BLaER1 (cell line): ENCODE measurements around the gene DAPK2.

Experiments
- H3K27ac ChIP-seq: shearing (Covaris generic); formaldehyde crosslinking; 2 replicates; pipeline ENCODE4 v1.8.1; 2022
- H3K27me3 ChIP-seq: shearing (Covaris generic); formaldehyde crosslinking; 2 replicates; pipeline ENCODE4 v1.8.1; 2022
- H3K36me3 ChIP-seq: shearing (Covaris generic); formaldehyde crosslinking; 2 replicates; pipeline ENCODE4 v1.8.1; 2022
- H3K4me1 ChIP-seq: shearing (Covaris generic); formaldehyde crosslinking; 2 replicates; pipeline ENCODE4 v1.8.1; 2022
- H3K4me2 ChIP-seq: shearing (Covaris generic); formaldehyde crosslinking; 2 replicates; pipeline ENCODE4 v1.8.1; 2022
- H3K4me3 ChIP-seq: shearing (Covaris generic); formaldehyde crosslinking; 2 replicates; pipeline ENCODE4 v1.8.1; 2022
- H3K9ac ChIP-seq: shearing (Covaris generic); formaldehyde crosslinking; 2 replicates; pipeline ENCODE4 v1.8.1; 2022
- H3K9me3 ChIP-seq: shearing (Covaris generic); formaldehyde crosslinking; 2 replicates; pipeline ENCODE4 v1.8.1; 2022
- H4K20me1 ChIP-seq: shearing (Covaris generic); formaldehyde crosslinking; 2 replicates; pipeline ENCODE4 v1.8.1; 2022
- Cebpa-rat ChIP-seq: shearing (Covaris generic); IDR thresholded peaks from 2 replicates; pipeline ENCODE4 v1.8.1; 2022

The DAPK2 gene

DNA sequence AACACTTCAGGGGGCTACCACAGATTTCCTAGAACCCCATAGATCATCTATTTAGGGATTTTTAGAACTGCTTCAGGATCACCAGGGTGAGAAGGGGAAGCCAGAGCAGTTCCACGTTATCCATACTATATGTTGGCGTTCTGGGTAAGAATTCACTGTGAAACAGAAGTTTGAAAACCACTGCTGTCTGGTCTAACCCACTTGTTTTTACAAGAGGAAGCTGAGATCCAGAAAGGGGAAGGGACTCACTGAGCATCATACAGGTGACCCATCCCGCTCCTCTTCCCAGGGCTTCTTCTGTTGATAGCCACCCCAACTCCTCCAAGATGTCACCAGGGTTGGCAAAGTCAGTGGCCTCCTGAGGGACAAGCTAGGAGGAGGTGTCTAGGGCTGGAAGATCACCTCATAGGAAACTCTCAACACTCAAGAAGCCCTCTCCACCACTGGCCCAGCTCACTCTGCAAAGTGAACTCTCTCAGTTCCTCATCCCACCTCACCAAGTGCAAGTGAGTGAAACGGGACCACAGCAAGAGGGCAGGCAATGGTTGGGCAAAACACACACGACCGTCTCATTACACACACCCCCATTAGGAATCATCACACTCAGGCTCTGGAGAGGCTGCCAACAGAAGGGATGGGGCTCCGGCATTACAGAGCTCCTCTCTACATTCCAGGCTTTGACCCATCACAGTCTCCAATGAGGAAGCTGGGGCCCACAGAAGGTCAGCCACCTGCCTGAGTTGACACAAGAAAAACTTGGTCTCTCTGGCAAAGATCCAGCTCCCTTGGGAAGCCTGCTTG lies 1.8 kb downstream of the DAPK2 start:
- no peak overlapping the region for H3K9ac ChIP-seq
- peak overlapping the region; percentile 12; the same call in 1 of the 2 replicates for H3K4me2 ChIP-seq
- no peak overlapping the region for H3K27ac ChIP-seq
- no peak for TF ChIP-seq Cebpa-rat
- no peaks in the 10 kb centered on the region for H3K9me3 ChIP-seq
- H3K36me3 ChIP-seq, result no peaks in the 10 kb centered on the region
- no peak overlapping the region for H3K4me3 ChIP-seq
- peaks cover 31% of the 10 kb centered on the region for H3K27me3 ChIP-seq
- peaks cover 13% of the 10 kb centered on the region for H3K4me1 ChIP-seq
- H4K20me1 ChIP-seq, result no peaks in the 10 kb centered on the region

DNA sequence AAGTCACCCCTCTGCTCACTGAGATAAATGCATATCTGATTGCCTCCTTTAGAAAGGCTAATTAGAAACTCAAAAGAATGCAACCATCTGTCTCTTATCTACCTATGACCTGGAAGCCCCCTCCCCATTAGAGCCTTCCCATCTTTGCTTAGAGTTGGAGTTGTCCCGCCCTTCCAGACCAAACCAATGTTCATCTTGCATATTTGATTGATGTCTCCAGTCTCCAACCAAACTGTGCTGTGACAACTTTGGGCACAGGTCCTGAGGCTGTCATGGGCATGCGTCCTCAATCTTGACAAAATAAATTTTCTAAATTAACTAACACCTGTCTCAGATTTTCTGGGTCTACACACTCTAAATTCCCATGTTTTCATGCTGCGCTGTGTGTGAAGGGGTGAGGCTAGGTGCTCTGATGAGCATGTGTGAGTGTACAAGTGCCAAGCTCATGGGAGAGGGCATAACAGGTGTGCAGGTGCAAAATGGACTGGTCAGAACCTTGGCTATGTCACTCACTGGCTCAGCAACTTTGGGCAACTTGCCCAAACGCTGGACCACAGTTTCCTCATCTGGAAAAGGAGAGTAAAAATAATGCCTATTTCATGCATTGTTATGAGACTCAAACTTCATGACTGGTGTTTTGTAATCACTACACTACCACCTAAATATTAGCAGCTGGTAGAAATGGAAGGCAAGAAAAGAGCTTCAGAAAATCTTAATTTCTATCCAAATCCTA lies 7.2 kb downstream of the DAPK2 start:
- Histone ChIP-seq H3K4me2 (no peak overlapping the region), H3K36me3 (no peaks in the 10 kb centered on the region), H3K4me3 (no peak overlapping the region), H3K27ac (no peak overlapping the region), H3K27me3 (no peaks in the 10 kb centered on the region), H4K20me1 (no peaks in the 10 kb centered on the region), H3K4me1 (no peaks in the 10 kb centered on the region; the same call in 1 of the 2 replicates), H3K9ac (no peak overlapping the region), H3K9me3 (no peaks in the 10 kb centered on the region)
- TF ChIP-seq Cebpa-rat, result no peak

DNA sequence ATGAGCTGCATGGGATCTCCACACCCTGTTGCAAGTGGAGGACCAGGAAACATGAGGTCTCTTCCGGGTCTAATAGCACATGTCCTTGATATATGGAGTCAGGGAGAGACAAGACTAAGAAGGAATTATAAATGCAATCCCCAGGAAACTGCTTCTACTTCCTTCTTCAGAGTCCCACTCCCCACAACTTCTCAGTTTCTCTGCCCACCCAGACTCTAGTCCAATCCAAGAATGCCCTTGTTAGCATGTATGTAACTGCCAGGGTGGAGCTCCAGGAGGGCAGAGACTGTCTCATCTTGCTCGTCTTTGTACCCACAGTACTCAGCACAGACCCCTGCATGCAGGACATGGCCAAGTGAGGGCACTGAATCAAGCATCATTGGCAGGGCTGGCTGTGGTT lies 8.3 kb downstream of the DAPK2 start:
- Histone ChIP-seq H3K27me3 (no peaks in the 10 kb centered on the region), H3K4me2 (no peak overlapping the region), H3K4me1 (peaks cover under 1% of the 10 kb centered on the region), H3K4me3 (no peak overlapping the region), H3K36me3 (no peaks in the 10 kb centered on the region), H3K9me3 (no peaks in the 10 kb centered on the region), H4K20me1 (no peaks in the 10 kb centered on the region), H3K9ac (no peak overlapping the region), H3K27ac (no peak overlapping the region)
- TF ChIP-seq Cebpa-rat, result no peak

DNA sequence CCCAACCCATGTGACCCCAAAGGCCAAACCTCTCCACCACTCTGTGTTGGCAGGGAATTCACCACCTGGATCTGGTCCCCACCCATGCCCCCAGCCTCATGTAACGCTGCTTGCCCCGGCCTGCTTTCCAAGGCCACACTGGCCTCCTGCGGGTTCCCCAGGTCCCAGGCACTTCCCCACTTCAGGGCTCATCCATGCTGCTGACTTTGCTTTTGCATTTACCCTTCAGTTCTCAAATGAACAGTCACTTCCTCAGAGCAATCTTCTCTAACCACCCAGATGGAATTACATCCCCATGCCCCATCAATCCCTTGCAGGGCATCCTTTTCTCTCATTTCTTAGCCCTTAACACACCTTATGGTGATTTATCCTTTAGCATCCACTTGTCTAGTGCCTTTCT lies 9.2 kb downstream of the DAPK2 start:
- Histone ChIP-seq H3K36me3 (no peaks in the 10 kb centered on the region), H4K20me1 (no peaks in the 10 kb centered on the region), H3K27ac (no peak overlapping the region), H3K9ac (no peak overlapping the region), H3K4me2 (no peak overlapping the region), H3K9me3 (no peaks in the 10 kb centered on the region), H3K27me3 (no peaks in the 10 kb centered on the region), H3K4me3 (no peak overlapping the region), H3K4me1 (peaks cover 9% of the 10 kb centered on the region)
- no peak for TF ChIP-seq Cebpa-rat

DNA sequence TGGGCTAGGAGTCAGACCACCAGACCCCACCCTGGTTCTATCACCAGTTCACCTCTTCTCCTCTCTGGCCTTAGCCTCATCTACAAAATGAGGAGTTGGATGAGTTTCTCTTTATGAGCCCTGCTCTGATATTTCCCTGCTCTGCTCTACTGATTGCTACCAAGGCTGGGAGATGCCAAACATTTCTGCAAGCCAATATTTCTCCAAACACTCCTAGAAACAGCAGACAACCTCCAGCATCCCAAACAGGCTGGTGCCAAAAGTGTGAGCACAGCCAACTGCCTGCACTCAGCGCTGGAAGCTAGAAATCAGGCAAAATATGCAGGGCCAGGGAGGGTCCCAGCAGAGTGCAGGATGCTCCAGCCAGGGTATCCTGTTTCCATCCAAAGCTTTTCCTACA lies 10.8 kb downstream of the DAPK2 start:
- H3K27ac ChIP-seq, result no peak overlapping the region
- no peak overlapping the region for H3K9ac ChIP-seq
- TF ChIP-seq Cebpa-rat, result no peak
- H3K27me3 ChIP-seq, result no peaks in the 10 kb centered on the region
- no peaks in the 10 kb centered on the region for H3K36me3 ChIP-seq
- no peak overlapping the region for H3K4me3 ChIP-seq
- peaks cover 10% of the 10 kb centered on the region for H3K4me1 ChIP-seq
- H4K20me1 ChIP-seq, result no peaks in the 10 kb centered on the region
- no peak overlapping the region for H3K4me2 ChIP-seq
- no peaks in the 10 kb centered on the region for H3K9me3 ChIP-seq

GRCh38 chr15:64034519-64034918 lies 11.8 kb downstream of the DAPK2 start:
- TF ChIP-seq Cebpa-rat, result no peak
- no peak overlapping the region for H3K4me3 ChIP-seq

GRCh38 chr15:64032329-64032728 lies 14.0 kb downstream of the DAPK2 start:
- TF ChIP-seq Cebpa-rat, result no peak
- no peak overlapping the region for H3K9ac ChIP-seq
- H4K20me1 ChIP-seq, result no peaks in the 10 kb centered on the region
- H3K27ac ChIP-seq, result no peak overlapping the region
- H3K27me3 ChIP-seq, result no peaks in the 10 kb centered on the region
- peaks cover 10% of the 10 kb centered on the region for H3K4me1 ChIP-seq
- no peak overlapping the region for H3K4me3 ChIP-seq
- peak overlapping the region; percentile 22; the same call in 1 of the 2 replicates for H3K4me2 ChIP-seq
- H3K36me3 ChIP-seq, result no peaks in the 10 kb centered on the region
- H3K9me3 ChIP-seq, result no peaks in the 10 kb centered on the region

More at GRCh38 chr15:64034519-64034918, 11.8 kb downstream of the DAPK2 start:
- Histone ChIP-seq H3K9me3 (no peaks in the 10 kb centered on the region), H3K36me3 (no peaks in the 10 kb centered on the region), H3K27ac (no peak overlapping the region), H4K20me1 (no peaks in the 10 kb centered on the region), H3K4me2 (no peak overlapping the region), H3K27me3 (no peaks in the 10 kb centered on the region), H3K9ac (no peak overlapping the region), H3K4me1 (peaks cover 10% of the 10 kb centered on the region)

- Histone ChIP-seq H4K20me1 (no peaks in the 10 kb centered on the region), H3K4me2 (no peak overlapping the region), H3K4me1 (peaks cover 10% of the 10 kb centered on the region), H3K4me3 (no peak overlapping the region), H3K27me3 (no peaks in the 10 kb centered on the region), H3K36me3 (no peaks in the 10 kb centered on the region), H3K9me3 (no peaks in the 10 kb centered on the region), H3K9ac (no peak overlapping the region), H3K27ac (no peak overlapping the region)
- TF ChIP-seq Cebpa-rat, result no peak
Measured at GRCh38 chr15:64030123-64030522, 16.2 kb downstream of the DAPK2 start.

- H3K4me3 ChIP-seq, result no peak overlapping the region
- TF ChIP-seq Cebpa-rat, result no peak
- no peaks in the 10 kb centered on the region for H3K9me3 ChIP-seq
- no peaks in the 10 kb centered on the region for H4K20me1 ChIP-seq
- H3K27ac ChIP-seq, result no peak overlapping the region; the same call in 1 of the 2 replicates
- no peak overlapping the region for H3K4me2 ChIP-seq
- H3K27me3 ChIP-seq, result no peaks in the 10 kb centered on the region
- peaks cover 12% of the 10 kb centered on the region for H3K4me1 ChIP-seq
- H3K9ac ChIP-seq, result no peak overlapping the region
- no peaks in the 10 kb centered on the region for H3K36me3 ChIP-seq
Measured at GRCh38 chr15:64029633-64030032, 16.7 kb downstream of the DAPK2 start.

DNA sequence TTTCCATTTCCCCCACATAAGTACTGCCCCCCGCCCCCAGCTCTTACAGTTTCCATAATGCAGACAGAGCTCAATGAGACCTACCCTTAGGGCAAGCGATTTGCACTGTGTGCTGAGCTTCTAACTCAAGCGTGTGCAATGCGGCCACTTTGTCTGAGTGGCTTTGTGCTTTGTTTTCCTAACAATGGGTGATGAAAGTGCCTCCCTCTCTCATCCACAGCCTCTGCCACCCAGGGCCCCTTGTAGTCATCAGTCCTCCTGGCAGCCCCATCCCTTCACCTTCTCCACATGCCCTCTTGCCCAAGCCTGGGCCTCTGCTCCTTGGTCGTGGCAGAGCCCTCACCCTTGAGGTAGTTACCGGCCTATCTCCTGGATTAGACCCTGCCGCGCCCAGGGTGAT lies 17.2 kb downstream of the DAPK2 start:
- H3K4me1 ChIP-seq, result peaks cover 17% of the 10 kb centered on the region
- no peaks in the 10 kb centered on the region for H4K20me1 ChIP-seq

More for the DNA sequence above, 17.2 kb downstream of the DAPK2 start:
- Histone ChIP-seq H3K9me3 (no peaks in the 10 kb centered on the region), H3K36me3 (no peaks in the 10 kb centered on the region), H3K27ac (no peak overlapping the region; the same call in 1 of the 2 replicates), H3K4me3 (no peak overlapping the region), H3K27me3 (no peaks in the 10 kb centered on the region), H3K4me2 (no peak overlapping the region), H3K9ac (no peak overlapping the region)
- TF ChIP-seq Cebpa-rat, result no peak
